Neural progenitor cell (in vitro differentiated cells): ENCODE results near the gene MC1R.

Source experiments
- CTCF ChIP-seq: fragments of 200-600 bp; sonication (generic); IDR thresholded peaks from 2 replicates; pipeline ENCODE4 v1.5.1; 2017; ENCODE audit warnings: antibody characterized with exemption, mild to moderate bottlenecking
- EZH2 ChIP-seq: fragments of 200-600 bp; sonication (generic); IDR thresholded peaks from 2 replicates; pipeline ENCODE4 v1.6.1; 2017; ENCODE audit warnings: antibody characterized with exemption, mild to moderate bottlenecking, moderate library complexity

GRCh38 chr16:89918453-89919347, at the start of gene MC1R:
- TF ChIP-seq CTCF (peak; percentile 53), EZH2 (no peak)
